Osteocyte (in vitro differentiated cells): ENCODE data around the gene TMEM107. TPM values are rescaled to one million over a fixed set of nuclear protein-coding genes. Genes with fewer than 3 reads are reported as not detected.

Source experiments
- DNase-seq: peaks from one replicate; pipeline ENCODE4 v3.0.0; 2021; ENCODE audit warnings: mixed read lengths; ENCODE audit not compliant: unreplicated experiment; ENCODE audit errors: extremely low spot score
- H3K27ac Mint-ChIP-seq: one replicate; pipeline ENCODE4 v1.8.0; 2021; ENCODE audit warnings: mild to moderate bottlenecking, mixed read lengths; ENCODE audit not compliant: unreplicated experiment
- H3K27me3 Mint-ChIP-seq: one replicate; pipeline ENCODE4 v1.8.0; 2021; ENCODE audit warnings: mixed read lengths; ENCODE audit not compliant: unreplicated experiment
- H3K36me3 Mint-ChIP-seq: one replicate; pipeline ENCODE4 v1.8.0; 2021; ENCODE audit warnings: mixed read lengths; ENCODE audit not compliant: unreplicated experiment
- H3K4me1 Mint-ChIP-seq: one replicate; pipeline ENCODE4 v1.8.0; 2021; ENCODE audit warnings: mixed read lengths; ENCODE audit not compliant: unreplicated experiment
- H3K4me3 Mint-ChIP-seq: one replicate; pipeline ENCODE4 v1.8.0; 2021; ENCODE audit warnings: mild to moderate bottlenecking, moderate library complexity, mixed read lengths; ENCODE audit not compliant: unreplicated experiment
- H3K9me3 Mint-ChIP-seq: one replicate; pipeline ENCODE4 v1.8.0; 2021; ENCODE audit warnings: mixed read lengths; ENCODE audit not compliant: unreplicated experiment
- CTCF ChIP-seq: fragments of 200-600 bp; sonication (generic); IDR thresholded peaks from 2 replicates; pipeline ENCODE4 v1.5.0; 2021; ENCODE audit warnings: antibody characterized with exemption, mild to moderate bottlenecking, moderate library complexity
- total RNA-seq: library from RNA; stranded (reverse); gene quantifications from 2 replicates; pipeline ENCODE4 v1.2.1, GENCODE V29; 2021

TMEM107 gene
- total RNA-seq, 1 donor from 2014 or later, result 8.4 TPM

- no peaks in the 10 kb centered on the region for H3K9me3 Mint-ChIP-seq
- H3K4me3 Mint-ChIP-seq, result peak overlapping the region; percentile 91
- H3K36me3 Mint-ChIP-seq, result peaks cover 31% of the 10 kb centered on the region
- no peaks in the 10 kb centered on the region for H3K27me3 Mint-ChIP-seq
- no peak for DNase-seq
- H3K4me1 Mint-ChIP-seq, result peaks cover 44% of the 10 kb centered on the region
- no peak for TF ChIP-seq CTCF
- peak overlapping the region; percentile 41 for H3K27ac Mint-ChIP-seq
Measured at GRCh38 chr17:8150194-8151119, 25.7 kb downstream of the TMEM107 start.

GRCh38 chr17:8149419-8150193 lies 26.6 kb downstream of the TMEM107 start:
- H3K36me3 Mint-ChIP-seq, result peaks cover 36% of the 10 kb centered on the region
- no peak overlapping the region for H3K4me3 Mint-ChIP-seq
- no peaks in the 10 kb centered on the region for H3K27me3 Mint-ChIP-seq
- no peak for DNase-seq
- no peak for TF ChIP-seq CTCF
- peaks cover 36% of the 10 kb centered on the region for H3K4me1 Mint-ChIP-seq
- peak overlapping the region; percentile 54 for H3K27ac Mint-ChIP-seq
- H3K9me3 Mint-ChIP-seq, result no peaks in the 10 kb centered on the region

GRCh38 chr17:8148560-8148959 lies 27.6 kb downstream of the TMEM107 start:
- no peak overlapping the region for H3K27ac Mint-ChIP-seq
- peaks cover 43% of the 10 kb centered on the region for H3K36me3 Mint-ChIP-seq
- TF ChIP-seq CTCF, result no peak
- no peaks in the 10 kb centered on the region for H3K9me3 Mint-ChIP-seq
- DNase-seq, result no peak
- peaks cover 27% of the 10 kb centered on the region for H3K4me1 Mint-ChIP-seq
- no peak overlapping the region for H3K4me3 Mint-ChIP-seq
- H3K27me3 Mint-ChIP-seq, result no peaks in the 10 kb centered on the region

GRCh38 chr17:8147805-8148404 lies 28.3 kb downstream of the TMEM107 start:
- peaks cover 43% of the 10 kb centered on the region for H3K36me3 Mint-ChIP-seq
- H3K4me1 Mint-ChIP-seq, result peaks cover 21% of the 10 kb centered on the region
- DNase-seq, result no peak
- no peaks in the 10 kb centered on the region for H3K27me3 Mint-ChIP-seq
- no peaks in the 10 kb centered on the region for H3K9me3 Mint-ChIP-seq
- no peak overlapping the region for H3K4me3 Mint-ChIP-seq
- H3K27ac Mint-ChIP-seq, result no peak overlapping the region
- no peak for TF ChIP-seq CTCF
